H1 (cell line): ENCODE measurements around the gene ADD3. TPM values are rescaled to one million over a fixed set of nuclear protein-coding genes. Genes with fewer than 3 reads are reported as not detected.

Experiments
- CTCF ChIA-PET: fragments of 300-600 bp; sonication (Branson Sonifier 250); formaldehyde crosslinking; loops from one replicate; lab custom pipeline; 2021; ENCODE audit not compliant: partially characterized antibody; lab: Charles Lee
- POLR2A ChIA-PET: fragments of 300-600 bp; sonication (Branson Sonifier 250); formaldehyde crosslinking; loops from one replicate; lab custom pipeline; 2021; ENCODE audit warnings: inconsistent platforms; ENCODE audit not compliant: partially characterized antibody; lab: Charles Lee
- DNase-seq, 2 experiments: peaks; one replicate each; pipeline versions ENCODE4 v3.0.0 to v3.0.0-alpha.2; 2010 to 2022; ENCODE audit warnings: low spot score in 2 of 2, low read depth in 1 of 2, mixed read lengths in 1 of 2
- FAIRE-seq: peaks from 2 replicates; lab custom pipeline; 2011; peaks lifted over from hg19 to GRCh38; lab: Jason Lieb, UNC
- H2AFZ ChIP-seq: 2 replicates; pipeline ENCODE4 v1.8.1; 2012; ENCODE audit warnings: low read length, inconsistent platforms
- H2AK5ac ChIP-seq: 2 replicates; pipeline ENCODE4 v1.6.1; 2013; ENCODE audit warnings: low read depth, low read length
- H2BK120ac ChIP-seq: replicated peaks from 2 replicates; pipeline ENCODE3; 2013; ENCODE audit warnings: low read depth, low read length, inconsistent platforms
- H2BK12ac ChIP-seq: 2 replicates; pipeline ENCODE4 v1.6.1; 2013; ENCODE audit warnings: low read depth, low read length
- H2BK15ac ChIP-seq: 2 replicates; pipeline ENCODE4 v1.6.1; 2013; ENCODE audit warnings: low read length
- H2BK20ac ChIP-seq: 2 replicates; pipeline ENCODE4 v1.6.1; 2013; ENCODE audit warnings: low read length
- H2BK5ac ChIP-seq: 2 replicates; pipeline ENCODE4 v1.6.1; 2013; ENCODE audit warnings: low read depth, low read length
- H3K14ac ChIP-seq: 2 replicates; pipeline ENCODE4 v1.6.1; 2013; ENCODE audit warnings: inconsistent platforms; ENCODE audit not compliant: insufficient read length
- H3K18ac ChIP-seq: 2 replicates; pipeline ENCODE4 v1.6.1; 2013; ENCODE audit warnings: low read length; ENCODE audit errors: extremely low read depth
- H3K23ac ChIP-seq: 2 replicates; pipeline ENCODE4 v1.6.1; 2013; ENCODE audit warnings: inconsistent platforms; ENCODE audit not compliant: insufficient read length
- H3K23me2 ChIP-seq: 2 replicates; pipeline ENCODE4 v1.6.1; 2013; ENCODE audit warnings: low read depth, low read length
- H3K27ac ChIP-seq: 2 replicates; pipeline ENCODE4 v1.6.1; 2011; ENCODE audit warnings: low read depth, low read length, inconsistent platforms
- H3K27me3 ChIP-seq, 4 experiments: replicated peaks in 1 of 4; 1 replicate in 1 of 4; 2 replicates in 3 of 4; pipeline versions ENCODE4 v1.6.1 to v1.8.1; 2011 to 2013; ENCODE audit warnings: low read length in 3 of 4, mild to moderate bottlenecking in 3 of 4, inconsistent platforms in 2 of 4, mixed read lengths in 2 of 4, moderate library complexity in 1 of 4; ENCODE audit not compliant: control insufficient read depth in 3 of 4, insufficient read depth in 3 of 4; ENCODE audit errors: extremely low read depth in 1 of 4
- H3K36me3 ChIP-seq, 4 experiments: 2 replicates each; pipeline versions ENCODE4 v1.6.1 to v1.8.1; 2011 to 2013; ENCODE audit warnings: mild to moderate bottlenecking in 4 of 4, low read length in 3 of 4, moderate library complexity in 2 of 4, control low read depth in 1 of 4, inconsistent platforms in 1 of 4; ENCODE audit not compliant: insufficient read depth in 4 of 4, control insufficient read depth in 2 of 4
- H3K4ac ChIP-seq: replicated peaks from 2 replicates; pipeline ENCODE3; 2013; ENCODE audit warnings: low read length, low read depth, mixed read lengths, inconsistent platforms; ENCODE audit not compliant: insufficient read length
- H3K4me1 ChIP-seq, 4 experiments: replicated peaks in 1 of 4; 1 replicate in 1 of 4; 2 replicates in 3 of 4; pipeline versions ENCODE4 v1.6.1 to v1.8.1; 2011 to 2013; ENCODE audit warnings: low read length in 3 of 4, inconsistent platforms in 2 of 4, mixed read lengths in 1 of 4; ENCODE audit not compliant: insufficient read depth in 4 of 4, control insufficient read depth in 3 of 4
- H3K4me2 ChIP-seq, 2 experiments: 2 replicates each; pipeline versions ENCODE4 v1.6.1 to v1.8.1; 2011 to 2013; ENCODE audit warnings: low read depth in 2 of 2, low read length in 2 of 2, control low read depth in 1 of 2, inconsistent platforms in 1 of 2, mild to moderate bottlenecking in 1 of 2; ENCODE audit not compliant: insufficient read depth in 1 of 2
- H3K4me3 ChIP-seq, 4 experiments: fragments of 200-600, 300-600 bp in 1 of 4; sonication (generic), shearing (Covaris generic), sonication (Bioruptor Twin) in 1 of 4; 2 replicates each; pipeline versions ENCODE4 v1.5.1 to v1.8.1; 2011 to 2016; ENCODE audit warnings: low read length in 4 of 4, low read depth in 3 of 4, control low read depth in 2 of 4, inconsistent platforms in 2 of 4, mild to moderate bottlenecking in 2 of 4, mixed read lengths in 1 of 4, moderate library complexity in 1 of 4; ENCODE audit not compliant: insufficient read depth in 2 of 4; ENCODE audit errors: extremely low read depth in 1 of 4
- H3K56ac ChIP-seq: replicated peaks from 2 replicates; pipeline ENCODE3; 2013; ENCODE audit warnings: low read depth, mild to moderate bottlenecking, mixed read lengths, low read length, inconsistent platforms; ENCODE audit not compliant: insufficient read length
- H3K79me1 ChIP-seq: 2 replicates; pipeline ENCODE4 v1.6.1; 2013; ENCODE audit warnings: low read depth, low read length, control low read depth
- H3K79me2 ChIP-seq, 2 experiments: 2 replicates each; pipeline versions ENCODE4 v1.6.1 to v1.8.1; 2012 to 2013; ENCODE audit warnings: low read length in 2 of 2, mild to moderate bottlenecking in 2 of 2, inconsistent platforms in 1 of 2; ENCODE audit not compliant: insufficient read depth in 2 of 2, control insufficient read depth in 1 of 2
- H3K9ac ChIP-seq, 4 experiments: replicated peaks in 1 of 4; 1 replicate in 1 of 4; 2 replicates in 3 of 4; pipeline versions ENCODE4 v1.6.1 to v1.8.1; 2011 to 2013; ENCODE audit warnings: low read depth in 3 of 4, low read length in 3 of 4, control low read depth in 2 of 4, mild to moderate bottlenecking in 2 of 4, moderate library complexity in 2 of 4, inconsistent platforms in 1 of 4; ENCODE audit errors: extremely low read depth in 1 of 4
- H3K9me3 ChIP-seq, 2 experiments: 2 replicates each; pipeline versions ENCODE4 v1.6.1 to v1.8.1; 2012 to 2013; ENCODE audit warnings: mild to moderate bottlenecking in 2 of 2, moderate library complexity in 2 of 2, control low read depth in 1 of 2, inconsistent platforms in 1 of 2, low read depth in 1 of 2, low read length in 1 of 2, mixed read lengths in 1 of 2; ENCODE audit not compliant: insufficient read depth in 2 of 2
- H4K20me1 ChIP-seq, 2 experiments: replicated peaks in 1 of 2; 2 replicates each; pipeline versions ENCODE3 to v1.8.1; 2011 to 2013; ENCODE audit warnings: inconsistent platforms in 2 of 2, low read length in 2 of 2, mild to moderate bottlenecking in 1 of 2; ENCODE audit not compliant: insufficient read depth in 2 of 2, control insufficient read depth in 1 of 2
- H4K5ac ChIP-seq: 2 replicates; pipeline ENCODE4 v1.6.1; 2013; ENCODE audit warnings: low read length, low read depth, mixed read lengths, inconsistent platforms; ENCODE audit not compliant: insufficient read length
- H4K8ac ChIP-seq: 2 replicates; pipeline ENCODE4 v1.8.0; 2013; ENCODE audit warnings: mild to moderate bottlenecking, moderate library complexity, low read length, inconsistent platforms; ENCODE audit not compliant: insufficient read depth; ENCODE audit errors: extremely low read depth
- H4K91ac ChIP-seq: replicated peaks from 2 replicates; pipeline ENCODE3; 2013; ENCODE audit warnings: low read length, mixed read lengths, inconsistent platforms; ENCODE audit not compliant: insufficient read length
- BACH1 ChIP-seq: IDR thresholded peaks from 2 replicates; pipeline ENCODE4 v1.6.1; 2012; ENCODE audit warnings: low read length, improper control_type of control experiment
- BRCA1 ChIP-seq: IDR thresholded peaks from 2 replicates; pipeline ENCODE4 v1.6.1; 2012; ENCODE audit warnings: low read depth, low read length, improper control_type of control experiment
- CHD2 ChIP-seq: IDR thresholded peaks from 2 replicates; pipeline ENCODE4 v1.6.1; 2012; ENCODE audit warnings: low read length, improper control_type of control experiment
- CREB1 ChIP-seq: IDR thresholded peaks from 2 replicates; pipeline ENCODE4 v1.6.1; 2012; ENCODE audit warnings: inconsistent platforms
- KDM5A ChIP-seq: fragments of 200-600 bp; IDR thresholded peaks from 2 replicates; pipeline ENCODE4 v1.7.1; 2012; ENCODE audit warnings: mild to moderate bottlenecking, low read length, inconsistent platforms, mixed read lengths
- NANOG ChIP-seq: IDR thresholded peaks from 2 replicates; pipeline ENCODE4 v1.6.1; 2011; ENCODE audit warnings: low read length, low read depth, mild to moderate bottlenecking, inconsistent platforms; ENCODE audit not compliant: insufficient read depth, poor library complexity, severe bottlenecking
- NRF1 ChIP-seq: IDR thresholded peaks from 2 replicates; pipeline ENCODE4 v1.6.1; 2011; ENCODE audit warnings: mild to moderate bottlenecking, low read depth, low read length, improper control_type of control experiment
- TEAD4 ChIP-seq: IDR thresholded peaks from 2 replicates; pipeline ENCODE4 v1.6.1; 2012; ENCODE audit warnings: low read depth, low read length, inconsistent platforms, mixed read lengths
- WGBS, 2 experiments: shearing (Covaris generic) in 1 of 2; methylation state at CpG; one replicate each; pipeline versions ENCODE4 v1.1.6 to v1.1.7; 2013 to 2015; ENCODE audit warnings: low lambda C conversion rate in 2 of 2, mixed read lengths in 2 of 2, inconsistent platforms in 1 of 2, low coverage in 1 of 2, missing lambda C conversion rate in 1 of 2; ENCODE audit not compliant: insufficient replicate concordance in 2 of 2, insufficient coverage in 1 of 2, insufficient read length in 1 of 2; ENCODE audit errors: extremely low coverage in 1 of 2, missing lambda C conversion rate in 1 of 2; 5-methylcytosine and 5-hydroxymethylcytosine counted together
- polyA plus RNA-seq, 7 experiments: library from polyadenylated mRNA; depleted of rRNA in 3 of 7; stranded (reverse) in 5 of 7; unstranded in 2 of 7; fragments of >200 nt in 5 of 7; fragments of 200-250 nt in 2 of 7; gene quantifications; 1 replicate in 5 of 7; 2 replicates in 1 of 7; 4 replicates in 1 of 7; pipeline versions ENCODE4 v1.2.1 to v1.2.3, GENCODE V29; 2011 to 2013; ENCODE audit warnings: missing spikeins in 2 of 7, mixed read lengths in 2 of 7
- total RNA-seq: library from RNA; stranded (reverse); fragmentation: NEBNext Ultra II Directional; extraction: Animal tissue kit (Norgen Biotek cat#: 25700); gene quantifications from 2 replicates; pipeline ENCODE4 v1.2.1, GENCODE V29; 2021

Gene ADD3
- total and polyA plus RNA-seq, 2 of the 8 experiments (the other 6 are each of a cell fraction or from before 2014, with no cell fraction given), result 44.7 to 85.6 TPM

DNA sequence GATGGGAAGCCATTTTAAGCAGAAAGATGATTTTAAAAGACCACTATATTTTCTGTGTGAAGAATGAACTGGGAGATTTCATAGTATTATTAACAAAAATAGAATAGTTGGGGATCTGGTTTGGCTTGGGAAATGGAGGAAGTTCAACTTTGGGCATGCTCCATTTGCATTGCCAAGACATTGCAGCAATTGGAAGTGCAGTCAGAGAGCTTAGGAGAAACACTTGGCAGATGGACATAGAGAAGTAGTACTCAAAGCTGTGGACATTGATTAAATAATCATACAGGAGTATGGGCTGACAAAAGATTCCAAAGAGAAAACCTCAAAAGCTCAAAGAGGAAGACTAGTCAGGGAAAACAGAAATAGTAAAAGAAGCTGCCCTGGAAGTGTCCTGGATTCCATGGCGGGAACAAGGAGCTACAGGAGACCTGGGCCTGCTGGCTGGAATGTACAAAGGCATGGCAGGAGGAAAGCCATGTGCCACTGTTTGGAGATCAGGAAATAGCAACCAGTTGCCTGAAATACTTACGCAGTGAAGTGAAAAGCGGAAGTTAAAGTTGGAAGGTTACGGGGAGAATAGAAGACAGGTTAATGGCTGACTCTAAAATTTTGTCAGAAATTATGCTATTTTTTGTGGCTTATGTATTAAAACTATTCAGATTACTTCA is 106.0 kb downstream of the ADD3 start:
- ChIA-PET CTCF (interaction anchor here (0.8 to 0.9 kb wide), 2 partner anchors 229 to 246 kb away, joined by 3 read pairs; no protein-coding TSS in a partner anchor), POLR2A (no interaction called here)
- 95 to 100% methylated on average over 2 to 4 of the region's 4 CpGs for WGBS, 2 experiments
- Histone ChIP-seq H4K91ac (no peak overlapping the region), H2BK15ac (no peak overlapping the region), H3K9me3 (no peaks in the 10 kb centered on the region), H3K18ac (no peak overlapping the region), H3K4me2 (no peak overlapping the region), H3K9ac (no peak overlapping the region), H2BK20ac (no peak overlapping the region), H3K27ac (no peak overlapping the region), H3K4me3 (no peak overlapping the region), H4K5ac (no peak overlapping the region), H2AK5ac (no peak overlapping the region), H3K79me2 (no peaks in the 10 kb centered on the region), H3K4ac (no peak overlapping the region), H3K14ac (no peak overlapping the region), H3K23ac (no peak overlapping the region), H2AFZ (no peak overlapping the region), H3K79me1 (no peaks in the 10 kb centered on the region; the same call in 1 of the 2 replicates), H2BK12ac (no peak overlapping the region), H3K4me1 (no peaks in the 10 kb centered on the region), H4K8ac (no peak overlapping the region), H3K23me2 (no peaks in the 10 kb centered on the region), H3K27me3 (no peaks in the 10 kb centered on the region), H3K56ac (no peak overlapping the region), H2BK120ac (no peak overlapping the region), H3K36me3 (peaks cover 0 to 40% (median 17%) of the 10 kb centered on the region in 4 experiments; a peak in 6 of 8 replicates), H4K20me1 (peaks cover 0 to 1% of the 10 kb centered on the region in 2 experiments), H2BK5ac (no peak overlapping the region)
- no peak for TF ChIP-seq KDM5A
- no peak for TF ChIP-seq CHD2
- TF ChIP-seq BACH1, result no peak
- no peak for TF ChIP-seq NANOG
- no peak for TF ChIP-seq TEAD4
- no peak for TF ChIP-seq BRCA1
- TF ChIP-seq CREB1, result no peak
- no peak for TF ChIP-seq NRF1
- DNase-seq (no peak), FAIRE-seq (no peak)
